Endothelial cell of umbilical vein (primary cell): ENCODE results near the gene PRKAG2. TPM values are rescaled to one million over a fixed set of nuclear protein-coding genes. Genes with fewer than 3 reads are reported as not detected.

Source experiments
- BruUV-seq: library from RNA; stranded (reverse); fragments of 400-500 nt; replicated peaks from 2 replicates; lab custom pipeline; 2021; lab: Mats Ljungman, UMichigan
- CTCF ChIA-PET: fragments of 300-600, 350-600 bp; sonication (Branson Sonifier 250); formaldehyde crosslinking; loops from one replicate; lab custom pipeline; 2021; ENCODE audit warnings: antibody characterized with exemption, inconsistent platforms; lab: Charles Lee
- POLR2A ChIA-PET: fragments of 300-600, 350-600 bp; sonication (Branson Sonifier 250); formaldehyde crosslinking; loops from one replicate; lab custom pipeline; 2021; ENCODE audit warnings: antibody characterized with exemption, inconsistent platforms; lab: Charles Lee
- DNase-seq: peaks from one replicate; pipeline ENCODE4 v3.0.0-alpha.2; 2011; ENCODE audit warnings: low read depth, low spot score
- FAIRE-seq: peaks from 2 replicates; lab custom pipeline; 2011; peaks lifted over from hg19 to GRCh38; lab: Jason Lieb, UNC
- H2AFZ ChIP-seq: 2 replicates; pipeline ENCODE4 v1.6.0; 2012; ENCODE audit warnings: low read depth, low read length, control low read depth, inconsistent platforms
- H3K27ac ChIP-seq: 2 replicates; pipeline ENCODE4 v1.5.1; 2011; ENCODE audit warnings: low read depth, mild to moderate bottlenecking, control low read depth, low read length, moderate library complexity; ENCODE audit not compliant: insufficient read depth
- H3K27me3 ChIP-seq, 2 experiments: 2 replicates each; pipeline versions ENCODE4 v1.6.0 to v1.6.1; 2011; ENCODE audit warnings: low read length in 2 of 2, mixed read lengths in 1 of 2; ENCODE audit not compliant: control insufficient read depth in 2 of 2, insufficient read depth in 2 of 2
- H3K36me3 ChIP-seq, 2 experiments: 2 replicates in 1 of 2; 3 replicates in 1 of 2; pipeline ENCODE4 v1.5.1; 2011; ENCODE audit warnings: low read length in 2 of 2, mild to moderate bottlenecking in 1 of 2, moderate library complexity in 1 of 2; ENCODE audit not compliant: control insufficient read depth in 2 of 2, insufficient read depth in 2 of 2; ENCODE audit errors: extremely low read depth in 1 of 2
- H3K4me1 ChIP-seq: 3 replicates; pipeline ENCODE4 v1.5.1; 2011; ENCODE audit warnings: mild to moderate bottlenecking, low read length; ENCODE audit not compliant: control insufficient read depth, insufficient read depth; ENCODE audit errors: extremely low read depth
- H3K4me2 ChIP-seq: 2 replicates; pipeline ENCODE4 v1.6.1; 2011; ENCODE audit warnings: low read length, control low read depth, mixed read lengths; ENCODE audit not compliant: insufficient read depth
- H3K4me3 ChIP-seq, 3 experiments: fragments of 200-600 bp in 1 of 3; sonication (generic), shearing (Covaris generic) in 1 of 3; replicated peaks in 1 of 3; 2 replicates each; pipeline ENCODE4 v1.5.1; 2011 to 2016; ENCODE audit warnings: control low read depth in 3 of 3, low read length in 3 of 3, mild to moderate bottlenecking in 2 of 3, inconsistent platforms in 1 of 3, low read depth in 1 of 3, moderate library complexity in 1 of 3; ENCODE audit not compliant: insufficient read depth in 1 of 3
- H3K79me2 ChIP-seq: 2 replicates; pipeline ENCODE4 v1.6.0; 2012; ENCODE audit warnings: low read length, inconsistent platforms; ENCODE audit not compliant: control insufficient read depth, insufficient read depth
- H3K9ac ChIP-seq: replicated peaks from 2 replicates; pipeline ENCODE3; 2011; ENCODE audit warnings: low read length, control low read depth; ENCODE audit not compliant: insufficient read depth; ENCODE audit errors: extremely low read depth
- H3K9me1 ChIP-seq: replicated peaks from 3 replicates; pipeline ENCODE4 v1.6.0; 2011; ENCODE audit warnings: mild to moderate bottlenecking, low read length; ENCODE audit not compliant: control insufficient read depth, insufficient read depth; ENCODE audit errors: extremely low read depth
- H3K9me3 ChIP-seq: replicated peaks from 2 replicates; pipeline ENCODE4 v1.5.1; 2012; ENCODE audit warnings: low read length, inconsistent platforms; ENCODE audit not compliant: control insufficient read depth, insufficient read depth
- H4K20me1 ChIP-seq: replicated peaks from 2 replicates; pipeline ENCODE3; 2011; ENCODE audit warnings: mild to moderate bottlenecking, low read length; ENCODE audit not compliant: control insufficient read depth, insufficient read depth; ENCODE audit errors: extremely low read depth
- CTCF ChIP-seq, 2 donors: IDR thresholded peaks; 1 replicate in 1 of 2; 2 replicates in 1 of 2; pipeline ENCODE4 v1.5.1; 2011; ENCODE audit warnings: low read length in 2 of 2, mild to moderate bottlenecking in 2 of 2, moderate library complexity in 2 of 2, control low read depth in 1 of 2, inconsistent platforms in 1 of 2, low read depth in 1 of 2; ENCODE audit not compliant: insufficient read depth in 1 of 2; ENCODE audit errors: extremely low read depth in 1 of 2
- EZH2 ChIP-seq: IDR thresholded peaks from 2 replicates; pipeline ENCODE4 v1.6.1; 2012; ENCODE audit warnings: borderline replicate concordance, low read depth, mild to moderate bottlenecking, moderate library complexity, low read length, inconsistent platforms; ENCODE audit not compliant: severe bottlenecking
- FOS ChIP-seq: IDR thresholded peaks from 2 replicates; pipeline ENCODE4 v1.6.1; 2011; ENCODE audit warnings: mild to moderate bottlenecking, low read length, moderate library complexity, borderline replicate concordance; ENCODE audit not compliant: insufficient read depth
- GATA2 ChIP-seq: IDR thresholded peaks from 2 replicates; pipeline ENCODE4 v1.7.0; 2011; ENCODE audit warnings: low read depth, mild to moderate bottlenecking, moderate library complexity, mixed read lengths, low read length; ENCODE audit not compliant: insufficient read length, insufficient read depth
- JUN ChIP-seq: IDR thresholded peaks from 2 replicates; pipeline ENCODE4 v1.6.1; 2011; ENCODE audit warnings: borderline replicate concordance, low read depth; ENCODE audit not compliant: insufficient read length, insufficient read depth
- MAX ChIP-seq: IDR thresholded peaks from 2 replicates; pipeline ENCODE4 v1.6.1; 2011; ENCODE audit not compliant: insufficient read depth, insufficient read length
- MYC ChIP-seq: IDR thresholded peaks from one replicate; pipeline ENCODE4 v1.6.1; 2011; ENCODE audit warnings: mild to moderate bottlenecking, low read depth, low read length
- POLR2A ChIP-seq: IDR thresholded peaks from 2 replicates; pipeline ENCODE4 v1.6.1; 2012; ENCODE audit warnings: low read depth, mild to moderate bottlenecking, control low read depth, low read length
- POLR2AphosphoS5 ChIP-seq: IDR thresholded peaks from 2 replicates; pipeline ENCODE4 v1.6.1; 2012; ENCODE audit warnings: low read depth, mild to moderate bottlenecking, control low read depth, low read length, moderate library complexity; ENCODE audit not compliant: insufficient read depth
- dilution Hi-C: fragments of 300-500 bp; cut with MboI; formaldehyde crosslinking; loops from one replicate; pipeline ENCODE4 v1.15.0; 2019; ENCODE audit warnings: low sequenced_read_pairs; ENCODE audit not compliant: extremely low pct_ligation_motif_present
- intact Hi-C: fragments of 100-400 bp; cut with micrococcal nuclease; formaldehyde crosslinking; loops from one replicate; pipeline ENCODE4 v1.10.0; 2022
- polyA plus RNA-seq, 4 experiments: library from polyadenylated mRNA; depleted of rRNA in 3 of 4; stranded (reverse) in 3 of 4; unstranded in 1 of 4; fragments of >200 nt; gene quantifications; 2 replicates each; pipeline versions ENCODE4 v1.2.1 to v1.2.3, GENCODE V29; 2011 to 2012; ENCODE audit warnings: missing spikeins in 1 of 4
- total RNA-seq: library from RNA; stranded (reverse); gene quantifications from 2 replicates; pipeline ENCODE4 v1.2.3, GENCODE V29; 2021

Gene PRKAG2
- total and polyA plus RNA-seq, 2 donors (not counting 3 experiments of a cell fraction or from before 2014, with no cell fraction given) = 19.3 to 51.5 TPM

DNA sequence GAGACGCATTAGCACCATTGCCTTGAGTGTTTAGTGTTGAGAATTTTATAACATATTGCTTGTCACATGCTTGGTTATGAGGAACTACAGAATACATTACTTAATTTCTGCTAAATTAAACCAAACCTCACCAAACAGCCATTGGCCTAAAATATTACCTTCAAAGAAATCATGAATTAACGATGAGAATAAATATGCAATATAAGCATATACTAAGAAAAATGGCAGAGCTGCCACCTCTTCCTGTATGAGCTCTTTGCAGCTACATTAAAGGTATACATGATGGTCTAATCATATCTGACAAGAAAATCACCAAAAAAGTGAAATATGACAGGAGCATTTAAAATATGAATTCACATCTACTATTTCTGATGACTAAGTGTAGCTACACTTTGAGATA is 352.1 kb downstream of the PRKAG2 start:
- Histone ChIP-seq H3K27ac (no peak overlapping the region), H3K27me3 (peaks cover 0 to 3% of the 10 kb centered on the region in 2 experiments), H4K20me1 (no peaks in the 10 kb centered on the region), H3K9me3 (no peaks in the 10 kb centered on the region), H3K9ac (no peak overlapping the region), H3K36me3 (no peaks in the 10 kb centered on the region), H3K4me1 (peaks cover 5% of the 10 kb centered on the region), H3K79me2 (no peaks in the 10 kb centered on the region), H2AFZ (no peak overlapping the region), H3K4me2 (no peak overlapping the region), H3K4me3 (no peak overlapping the region), H3K9me1 (no peaks in the 10 kb centered on the region)
- no peak for TF ChIP-seq MAX
- TF ChIP-seq JUN = no peak
- no peak for TF ChIP-seq POLR2AphosphoS5
- no peak for TF ChIP-seq CTCF (IDR thresholded peaks at IDR 0.05; ENCODE audit: extremely low read depth in 1 of 2, insufficient read depth in 1 of 2, low read depth in 1 of 2, low read length in 2 of 2)
- no peak for TF ChIP-seq GATA2
- TF ChIP-seq FOS = no peak
- TF ChIP-seq POLR2A = no peak
- no peak for TF ChIP-seq MYC
- no peak for TF ChIP-seq EZH2
- dilution Hi-C loops (no loop called here), intact Hi-C loops (no loop called here)
- POLR2A ChIA-PET = no interaction called here
- BruUV-seq = no TSS peak
- CTCF ChIA-PET = interaction anchor here (1.0 to 1.1 kb wide), 2 partner anchors 9 to 13 kb away, joined by 4 to 5 read pairs; no protein-coding TSS in a partner anchor
- no peak for FAIRE-seq
- no peak for DNase-seq
